Measurements from ENCODE around the gene GPR179.

Gene GPR179

DNA sequence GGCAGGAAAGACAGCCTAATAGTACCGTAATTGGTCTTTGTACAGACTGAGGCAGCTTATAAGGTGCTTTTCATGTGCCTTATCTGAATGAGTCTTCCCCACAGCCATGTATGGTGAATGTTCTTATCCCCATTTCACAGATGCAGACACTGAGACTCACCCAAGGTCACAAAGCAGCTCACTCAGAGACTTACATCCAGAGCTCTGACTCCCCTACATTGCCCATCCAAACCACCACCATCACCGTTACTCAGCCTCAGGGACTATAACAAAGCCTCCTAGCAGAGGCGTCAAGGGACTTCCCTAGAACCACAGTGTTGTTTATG is 627 bp upstream of the GPR179 start:
- DNase-seq (ENCODE audit: extremely low read depth in 1 of 2, low read depth in 1 of 2) = no peak

DNA sequence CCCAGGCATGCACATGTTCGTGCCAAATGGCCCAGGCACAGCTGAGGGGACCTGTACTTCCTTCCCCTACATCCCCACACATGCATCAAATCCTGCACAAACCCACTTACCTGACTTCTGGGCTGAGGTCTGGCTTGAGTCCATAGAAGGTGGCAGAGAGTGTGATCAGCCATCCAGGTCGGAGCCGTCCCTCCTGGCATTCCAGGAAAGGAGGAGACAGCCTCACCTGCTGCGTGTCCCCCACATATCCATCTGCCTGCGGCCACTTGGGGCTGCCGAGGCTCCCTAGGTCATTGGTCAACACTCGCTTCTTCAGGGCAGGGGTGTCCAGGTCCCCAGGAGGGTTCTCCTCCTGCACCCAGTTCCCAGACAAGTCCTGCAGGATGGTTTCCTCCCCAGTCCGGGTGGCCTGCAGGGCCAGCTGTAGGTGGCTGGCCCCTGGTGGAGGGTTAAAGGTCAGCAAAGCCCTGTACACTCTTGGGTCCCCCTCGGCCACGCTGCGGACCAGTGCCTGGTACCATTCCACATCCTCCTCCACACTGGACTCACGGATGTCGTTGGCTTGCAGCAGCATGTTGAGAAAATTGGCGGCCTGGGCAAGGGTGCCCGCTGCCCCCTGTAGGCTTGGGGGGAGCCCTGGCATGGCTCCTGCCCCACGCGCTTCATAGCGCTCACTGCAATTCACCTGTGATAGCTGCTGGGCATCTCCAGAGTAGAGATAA is 709 bp downstream of the GPR179 start:
- DNase-seq (ENCODE audit: extremely low read depth in 1 of 2, low read depth in 1 of 2) = no peak

DNA sequence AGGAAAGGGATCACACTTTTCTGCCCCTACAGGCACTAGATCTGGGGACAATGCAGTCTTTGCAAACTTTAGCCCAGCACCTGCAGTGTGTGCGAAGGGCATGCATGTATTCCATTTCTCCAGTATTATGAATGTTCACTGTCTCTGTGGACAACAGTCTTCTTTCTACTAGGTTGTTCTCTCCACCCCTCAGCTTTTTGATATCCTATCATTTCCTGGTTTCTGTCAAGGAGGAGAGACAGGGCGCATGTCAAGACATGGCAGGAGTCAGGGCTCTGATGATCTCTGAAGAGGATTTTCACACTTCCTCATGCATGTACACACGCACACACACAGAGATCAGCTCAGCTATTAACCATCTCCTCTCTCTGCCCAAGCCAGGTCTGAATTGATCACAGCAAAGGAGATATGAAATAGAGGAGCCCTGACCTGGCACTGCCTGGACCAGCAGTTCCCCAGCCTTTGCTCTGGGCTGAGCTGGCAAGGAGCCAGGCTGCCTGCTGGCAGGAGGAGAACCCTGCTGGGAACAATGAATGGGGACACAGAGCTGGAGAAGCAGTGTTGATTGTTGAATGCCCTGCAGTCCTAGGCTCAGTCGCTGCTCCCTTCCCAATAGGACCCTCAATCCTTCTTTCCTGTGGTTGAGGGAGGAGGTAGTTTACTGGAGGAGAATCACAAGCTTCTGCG is 2.6 kb downstream of the GPR179 start:
- no peak for DNase-seq (ENCODE audit: extremely low read depth in 1 of 2, low read depth in 1 of 2)

DNA sequence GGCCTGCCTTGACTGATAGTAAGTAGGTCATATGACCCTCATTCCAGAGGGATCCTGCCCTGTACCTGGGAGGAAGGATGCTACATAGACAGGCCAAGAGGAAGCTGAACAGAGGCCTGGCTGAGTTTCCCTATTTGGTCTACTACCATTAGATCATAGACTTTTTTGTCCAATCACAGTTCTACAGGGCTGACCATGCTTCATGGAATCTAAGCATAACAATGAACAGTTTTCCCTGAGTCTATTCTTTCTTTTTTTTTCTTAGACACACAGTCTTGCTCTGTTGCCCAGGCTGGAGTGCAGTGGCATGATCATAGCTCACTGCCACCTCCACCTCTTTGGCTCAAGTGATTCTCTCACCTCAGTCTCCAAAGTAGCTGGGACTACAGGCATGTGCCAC is 3.9 kb downstream of the GPR179 start:
- DNase-seq (ENCODE audit: extremely low read depth in 1 of 2, low read depth in 1 of 2) = no peak

DNA sequence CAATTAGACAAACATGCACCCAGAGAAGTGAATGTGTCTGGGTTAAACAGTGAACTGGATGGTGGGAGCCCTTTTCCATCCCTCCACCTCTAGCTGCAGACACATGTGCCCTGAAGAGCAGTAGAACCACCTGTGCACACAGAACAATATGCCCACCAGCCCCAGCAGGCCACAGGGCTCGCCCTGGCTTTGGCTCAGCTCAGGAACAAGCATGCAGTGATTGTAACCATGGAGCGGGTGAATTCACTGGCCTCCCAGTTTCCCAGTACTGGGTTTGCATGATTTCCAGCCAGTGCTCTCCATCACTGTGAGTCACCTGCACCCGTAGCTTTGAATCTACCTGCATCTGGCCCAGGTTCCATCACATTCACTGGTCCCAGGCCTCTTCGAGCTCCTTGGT is 5.2 kb downstream of the GPR179 start:
- DNase-seq (ENCODE audit: extremely low read depth in 1 of 2, low read depth in 1 of 2) = no peak

DNA sequence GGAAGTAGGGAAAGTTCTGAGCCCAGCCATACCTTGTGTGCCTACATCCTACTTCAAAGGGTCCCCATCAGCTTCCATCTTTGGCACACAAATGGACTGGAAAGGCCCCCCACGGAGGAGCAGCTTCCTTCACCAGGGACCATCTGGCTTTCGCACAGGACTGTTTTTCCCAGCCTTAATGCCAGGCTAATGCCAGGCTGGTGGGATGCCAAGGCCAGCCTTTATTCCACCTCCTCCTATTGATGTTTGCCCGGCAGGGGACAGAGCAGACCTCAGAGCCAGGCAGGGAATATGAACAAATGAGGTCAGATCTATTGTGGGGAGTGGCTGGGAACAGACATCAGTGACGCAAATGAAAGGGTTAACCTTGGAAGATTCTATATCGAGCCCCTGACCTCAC is 5.7 kb downstream of the GPR179 start:
- DNase-seq (ENCODE audit: extremely low read depth in 1 of 2, low read depth in 1 of 2) = no peak

DNA sequence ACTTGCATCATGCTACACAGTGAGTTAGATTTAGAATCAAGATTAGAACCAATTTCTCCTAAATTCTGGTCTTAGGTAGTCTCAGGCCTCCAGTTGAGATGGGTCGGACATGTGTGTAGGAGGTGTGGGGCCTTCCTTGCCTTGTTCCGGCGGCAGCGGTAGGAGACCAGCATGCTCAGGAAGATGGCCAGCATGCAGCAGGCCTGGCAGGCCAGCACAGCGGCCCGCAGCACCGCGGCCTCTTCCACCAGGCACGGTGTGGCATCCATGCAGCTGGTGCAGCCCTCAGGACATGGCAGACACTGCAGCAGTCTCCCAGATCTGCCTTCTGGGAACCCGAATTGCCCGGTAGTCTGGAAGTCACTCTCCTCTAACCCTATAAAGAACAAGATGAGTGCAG is 6.9 kb downstream of the GPR179 start:
- DNase-seq (ENCODE audit: extremely low read depth in 1 of 2, low read depth in 1 of 2) = no peak

DNA sequence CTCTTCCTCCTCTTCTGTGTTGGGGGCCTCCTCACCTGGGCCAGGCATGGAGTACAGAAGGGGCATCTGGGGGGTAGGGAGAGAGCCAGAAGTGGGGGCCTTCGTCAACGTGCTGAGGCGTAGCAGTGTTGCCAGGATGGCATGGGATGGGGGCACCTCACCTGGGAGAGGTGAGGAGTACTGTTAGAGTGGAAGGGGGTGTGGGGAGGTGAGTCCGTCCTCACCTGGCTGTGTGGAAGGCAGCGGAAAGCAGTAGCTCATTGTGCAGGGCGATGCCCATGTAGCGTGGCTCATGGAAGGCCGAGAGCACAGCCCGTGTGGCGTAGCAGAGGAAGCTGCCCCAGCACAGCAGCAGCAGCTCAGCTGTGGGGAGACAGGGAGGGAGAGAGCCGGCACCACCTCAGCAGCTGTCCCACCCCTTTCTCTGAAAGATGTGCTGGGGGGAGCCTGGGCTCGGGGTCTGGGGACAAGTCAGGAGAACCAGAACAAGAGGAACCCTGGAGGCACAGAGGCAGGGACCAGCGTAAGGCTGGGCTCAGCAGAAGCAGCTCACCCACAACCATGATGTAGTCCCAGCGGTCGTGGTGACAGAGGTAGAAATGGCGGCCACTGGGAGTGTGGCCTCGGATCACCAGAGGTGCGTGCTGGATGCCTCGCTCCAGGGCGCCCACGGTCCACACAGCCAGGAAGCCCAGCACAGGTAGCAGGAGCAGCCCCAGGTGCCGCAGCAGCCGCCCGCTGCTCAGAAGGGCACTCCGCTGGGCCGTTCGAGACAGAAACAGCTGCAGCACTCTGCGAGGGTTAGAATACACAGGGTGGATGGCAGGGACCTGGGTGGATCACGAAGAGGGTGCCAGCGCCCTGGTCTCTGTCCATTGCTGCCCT is 9.0 kb downstream of the GPR179 start:
- DNase-seq (ENCODE audit: extremely low read depth in 1 of 2, low read depth in 1 of 2) = no peak

DNA sequence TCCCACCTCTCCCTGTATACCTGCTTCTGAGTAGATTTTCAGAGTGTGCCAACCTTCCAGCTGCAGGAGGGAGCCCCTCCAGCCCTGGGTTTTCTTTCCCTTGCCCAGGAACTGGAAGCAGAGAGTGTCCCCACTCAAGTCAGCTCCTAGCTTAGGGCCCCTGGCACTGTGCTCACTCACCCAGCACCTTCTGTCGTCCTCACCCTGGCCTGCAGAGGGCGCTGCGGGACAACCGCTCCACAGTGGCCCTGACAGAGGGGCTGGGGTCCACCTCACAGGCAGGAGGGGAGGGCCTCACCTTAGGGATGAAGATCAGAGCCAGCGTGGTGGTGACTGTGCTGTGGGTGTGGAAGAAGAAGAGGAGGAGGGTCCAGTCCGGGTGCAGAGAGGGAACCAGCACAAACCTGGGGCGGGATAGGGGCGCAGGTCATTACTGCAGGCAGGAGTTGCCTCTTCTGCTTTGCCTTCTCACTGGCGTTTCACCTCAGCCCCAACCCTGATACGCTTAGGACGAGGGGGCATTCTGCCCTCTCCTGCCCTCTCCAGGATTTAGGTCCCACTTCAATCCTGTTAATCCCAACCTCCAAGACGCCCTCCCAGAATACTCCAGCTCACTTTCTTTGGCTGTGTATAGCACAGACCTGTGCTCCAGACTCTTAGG is 10.0 kb downstream of the GPR179 start:
- DNase-seq (ENCODE audit: extremely low read depth in 1 of 2, low read depth in 1 of 2) = peak in 1 of 2 donors; percentile 14

DNA sequence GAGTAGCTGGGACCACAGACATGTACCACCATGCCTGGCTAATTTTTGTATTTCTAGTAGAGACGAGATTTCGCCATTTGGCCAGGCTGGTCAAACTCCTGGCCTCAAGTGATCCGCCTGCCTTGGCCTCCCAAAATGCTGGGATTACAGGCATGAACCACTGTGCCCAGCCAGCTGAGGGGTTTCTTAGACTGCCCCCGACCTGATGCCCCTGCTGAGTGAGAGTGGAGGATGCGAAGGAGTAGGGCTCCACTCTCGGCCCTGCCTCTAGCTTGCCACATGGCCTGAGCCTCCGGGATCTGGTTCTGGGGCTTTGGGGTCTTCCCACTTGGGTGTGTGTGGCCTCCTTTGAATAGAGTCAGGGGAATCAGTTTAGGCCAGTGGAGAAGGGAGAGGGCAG is 11.0 kb downstream of the GPR179 start:
- DNase-seq (ENCODE audit: extremely low read depth in 1 of 2, low read depth in 1 of 2) = no peak

DNA sequence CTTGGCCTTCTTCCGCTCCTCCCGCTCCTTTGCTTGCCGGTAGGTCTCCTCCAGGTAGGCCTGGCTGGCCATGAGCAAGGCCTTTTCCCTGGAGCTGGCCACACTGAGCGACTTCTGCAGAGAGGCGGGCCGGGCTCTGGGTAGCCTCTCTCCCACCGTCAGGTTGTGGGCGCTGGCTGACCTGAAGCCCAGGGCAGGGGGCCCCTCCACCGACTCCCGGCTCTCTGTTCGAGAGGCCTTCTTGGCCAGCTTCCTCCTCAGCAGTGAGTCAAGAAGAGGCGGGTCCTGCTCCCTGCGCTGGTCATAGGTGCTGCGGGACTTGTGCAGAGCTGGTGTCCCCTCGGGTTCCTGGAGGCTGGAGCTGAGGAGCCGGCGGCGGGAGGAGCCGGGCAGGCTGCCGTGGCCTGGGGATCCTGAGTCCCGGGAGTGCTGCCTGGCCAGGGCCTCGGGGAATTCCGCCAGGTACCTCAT is 12.8 kb downstream of the GPR179 start:
- no peak for DNase-seq (ENCODE audit: extremely low read depth in 1 of 2, low read depth in 1 of 2)

DNA sequence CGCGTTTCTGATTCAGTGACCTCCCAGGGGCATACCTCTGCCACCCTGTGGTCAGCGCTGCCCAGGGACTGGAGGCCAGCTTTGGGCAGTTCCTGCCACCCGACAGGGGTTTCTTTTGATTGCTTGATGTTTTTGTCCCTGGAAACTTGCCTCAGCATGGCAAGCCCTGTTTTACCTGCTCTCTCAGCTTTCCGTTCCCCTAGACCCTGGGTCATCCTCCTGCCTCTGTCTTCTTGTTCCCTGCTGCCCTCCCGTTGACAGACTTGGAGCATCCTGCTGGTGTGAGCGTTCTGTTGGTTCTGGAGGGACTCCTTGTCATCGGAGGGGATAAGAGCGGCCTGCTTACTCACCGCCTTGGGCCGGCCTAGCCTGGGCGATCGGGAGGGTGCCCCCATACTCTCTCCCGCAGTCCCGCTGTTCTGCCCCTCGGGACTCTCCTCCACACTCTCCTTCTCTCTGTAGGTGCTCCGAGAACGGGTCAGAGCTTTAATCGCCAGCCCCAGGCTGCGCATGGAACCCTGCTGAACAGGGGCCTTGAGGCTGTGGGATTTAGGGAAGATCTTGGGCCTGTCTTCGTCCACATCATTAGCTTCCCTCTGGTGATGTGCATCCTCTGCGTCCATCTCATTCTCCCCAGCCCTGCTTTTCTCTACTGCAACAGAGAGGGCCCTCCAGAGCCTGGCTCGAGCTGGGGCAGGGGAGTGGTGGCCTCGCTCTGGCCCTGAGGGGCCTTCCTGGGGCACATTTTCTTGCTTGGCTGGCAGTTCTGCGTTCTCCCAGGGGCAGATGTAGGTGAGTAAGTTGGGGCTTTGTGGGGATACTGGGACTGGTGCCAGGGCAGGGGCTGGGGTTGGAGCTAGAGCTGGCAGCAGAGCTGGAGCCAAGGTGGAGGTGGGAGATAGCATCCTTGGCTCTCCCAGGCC is 13.7 kb downstream of the GPR179 start:
- no peak for DNase-seq (ENCODE audit: extremely low read depth in 1 of 2, low read depth in 1 of 2)

DNA sequence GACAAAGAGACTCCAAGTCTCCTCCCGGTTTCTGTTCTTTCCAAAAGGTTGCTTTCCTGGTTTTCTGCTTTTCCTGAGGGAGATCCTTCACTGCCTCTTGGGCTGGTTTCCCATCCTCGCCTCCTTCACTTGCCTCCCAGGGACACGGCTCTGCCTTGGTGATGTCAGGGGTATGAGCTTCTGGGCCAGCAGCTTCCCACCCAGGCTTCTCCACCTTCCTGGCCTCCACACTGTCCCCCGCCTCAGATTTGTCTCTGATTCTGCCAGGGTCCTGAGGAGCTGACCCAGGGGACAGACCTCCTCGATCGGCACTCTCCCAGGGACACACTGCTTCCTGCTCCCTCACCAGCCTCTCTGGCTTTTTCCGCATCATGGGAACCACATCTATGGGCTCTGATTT is 14.5 kb downstream of the GPR179 start:
- no peak for DNase-seq (ENCODE audit: extremely low read depth in 1 of 2, low read depth in 1 of 2)

DNA sequence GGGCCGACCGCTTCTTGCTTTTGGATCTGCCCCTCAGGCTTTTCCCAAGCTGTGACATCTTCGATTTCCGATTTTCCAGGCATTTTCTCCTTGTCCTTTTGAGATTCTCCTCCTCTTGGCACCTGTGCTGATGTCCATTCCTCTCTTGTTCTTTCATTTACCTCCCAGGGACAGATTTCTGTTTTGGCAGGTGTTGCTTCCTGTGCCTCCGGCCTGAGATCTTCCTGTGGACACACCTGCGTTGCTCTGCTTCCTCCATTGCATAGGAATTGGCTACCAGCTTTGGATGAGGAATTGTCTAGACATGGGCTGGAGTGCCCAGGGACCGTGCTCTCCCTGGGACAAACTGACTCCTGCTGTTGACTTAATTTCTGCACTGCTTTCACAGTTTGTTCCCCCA is 15.1 kb downstream of the GPR179 start:
- no peak for DNase-seq (ENCODE audit: extremely low read depth in 1 of 2, low read depth in 1 of 2)

DNA sequence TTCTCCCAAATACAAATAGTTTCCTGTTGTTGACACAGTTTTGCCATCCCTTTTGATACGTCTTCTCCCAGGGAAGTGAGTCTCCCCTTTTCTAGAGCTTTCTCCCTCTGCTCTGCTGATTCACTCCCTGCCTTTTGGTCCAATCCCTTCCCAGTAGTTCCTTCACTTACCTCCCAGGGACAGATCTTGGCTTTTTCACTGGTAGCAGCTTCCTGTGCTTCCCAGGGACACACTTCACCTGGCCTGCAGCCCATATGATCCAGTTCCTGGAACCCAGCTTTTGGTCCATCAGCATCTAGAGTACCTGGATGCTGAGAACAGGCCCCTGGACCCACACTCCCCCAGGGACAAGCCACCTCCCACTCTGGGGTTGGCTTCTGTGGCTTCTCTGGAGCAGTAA is 15.8 kb downstream of the GPR179 start:
- DNase-seq (ENCODE audit: extremely low read depth in 1 of 2, low read depth in 1 of 2) = no peak

DNA sequence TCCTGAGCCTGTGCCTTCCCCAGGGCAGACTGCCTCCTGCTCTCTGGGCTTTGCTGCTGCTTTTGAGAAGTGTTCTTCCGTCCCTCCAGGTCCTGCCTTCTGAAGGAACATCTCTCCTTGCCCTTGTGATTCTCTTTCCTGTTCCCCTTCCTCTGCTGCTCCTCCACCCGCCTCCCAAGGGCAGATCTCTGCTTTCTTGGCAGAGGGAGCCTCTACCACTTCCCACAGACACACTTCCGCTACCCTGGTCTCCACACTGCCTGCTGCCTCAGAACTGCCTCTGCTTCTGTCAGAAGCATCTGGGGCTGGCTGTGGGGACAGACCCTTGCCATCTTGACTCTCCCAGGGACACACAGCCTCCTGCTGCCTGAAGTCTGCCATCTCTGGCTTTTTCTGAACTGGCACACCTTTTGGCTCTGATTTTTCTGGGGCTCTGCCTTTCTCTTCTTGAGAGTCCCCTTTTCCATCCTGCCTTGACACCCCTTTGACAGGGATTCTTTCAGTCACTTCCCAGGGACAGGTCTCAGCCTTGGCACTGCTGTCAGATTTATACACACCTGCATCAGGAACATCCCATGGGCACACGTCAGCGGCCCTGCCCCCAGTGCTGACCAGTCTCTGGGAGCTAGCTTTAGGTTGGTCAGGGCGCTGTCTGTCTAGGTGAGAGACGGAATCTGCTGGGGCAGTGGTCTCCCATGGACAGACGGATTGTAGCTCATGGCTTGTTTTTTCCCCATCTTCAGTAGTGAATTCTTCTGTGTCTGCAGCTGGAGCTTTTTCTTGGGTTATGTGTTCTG is 16.6 kb downstream of the GPR179 start:
- DNase-seq (ENCODE audit: extremely low read depth in 1 of 2, low read depth in 1 of 2) = no peak

DNA sequence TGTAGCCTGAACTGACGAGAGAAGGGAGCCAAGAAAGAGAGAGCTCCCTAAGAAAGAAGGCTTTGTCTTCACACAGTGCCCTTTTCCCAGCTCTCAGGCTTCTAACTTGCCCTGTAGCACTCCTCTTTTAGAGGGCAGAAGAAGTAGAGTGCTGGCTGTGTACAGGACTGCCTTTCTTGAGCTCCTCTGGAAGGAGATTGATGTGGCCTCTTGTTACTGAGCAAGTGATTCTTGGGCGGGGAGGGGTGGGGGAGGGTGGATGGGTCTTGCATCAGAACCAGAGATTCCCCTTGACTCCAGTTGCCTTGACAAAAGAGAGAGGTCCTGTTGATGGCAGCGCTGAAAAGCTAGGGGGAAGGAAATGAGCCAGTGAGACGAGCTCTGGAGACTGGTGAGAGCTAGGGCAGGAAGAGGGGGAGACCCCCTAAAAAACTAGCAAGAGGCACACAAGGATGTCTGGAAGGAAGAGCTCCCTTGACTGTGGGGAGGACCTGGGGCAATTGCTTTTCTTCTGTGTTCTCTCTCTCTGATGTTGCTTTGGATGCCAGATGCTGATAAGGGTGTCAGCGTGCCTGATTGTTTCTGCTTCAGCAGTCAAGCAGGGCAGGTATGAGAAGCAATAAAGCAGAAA is 18.4 kb downstream of the GPR179 start:
- DNase-seq (ENCODE audit: extremely low read depth in 1 of 2, low read depth in 1 of 2) = no peak

DNA sequence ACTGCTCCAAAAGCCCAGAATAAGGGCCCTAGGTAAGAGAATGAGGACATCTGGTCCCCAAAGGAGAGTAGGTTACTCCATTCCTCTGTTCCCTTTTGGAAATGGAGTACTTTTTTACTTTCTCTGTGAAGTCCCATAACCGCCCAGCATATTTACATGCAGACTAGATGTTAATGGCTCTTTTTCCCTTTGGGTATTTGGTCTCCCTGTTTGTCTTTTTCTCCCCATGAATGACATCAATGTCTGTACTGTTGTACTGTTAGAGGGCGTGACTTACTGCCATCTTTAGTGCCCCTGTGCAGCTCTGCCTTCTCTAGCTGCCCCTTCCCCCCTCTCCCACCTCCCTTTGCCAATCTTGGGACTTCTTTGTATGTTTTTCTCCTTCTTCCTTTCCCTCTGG is 19.0 kb downstream of the GPR179 start:
- DNase-seq (ENCODE audit: extremely low read depth in 1 of 2, low read depth in 1 of 2) = no peak

DNA sequence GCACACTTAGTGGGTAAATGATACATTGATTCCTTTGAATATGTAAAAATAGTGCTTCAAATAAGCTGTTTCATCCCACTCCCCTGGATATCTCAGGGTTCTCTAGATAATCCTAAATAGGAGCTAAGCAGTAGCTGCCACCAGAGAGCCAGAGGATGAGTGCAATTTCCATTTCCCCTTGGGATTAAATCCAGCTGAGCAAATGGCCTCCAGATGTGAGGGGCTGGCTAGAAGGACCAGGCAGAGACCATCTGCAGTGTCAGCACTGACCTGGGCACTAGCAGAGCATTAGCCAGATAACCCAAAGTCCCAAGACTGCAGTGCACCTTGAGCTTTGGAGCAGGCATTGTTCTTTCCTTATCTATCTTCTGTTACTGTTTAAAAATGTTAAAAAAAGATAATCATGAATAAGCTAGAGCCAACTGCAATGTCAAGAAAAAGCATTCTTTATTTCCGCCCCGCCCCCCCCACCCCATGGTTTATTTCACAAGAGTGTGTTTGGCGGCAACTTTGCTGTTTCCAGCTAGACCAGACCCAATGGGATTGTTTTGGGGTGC is 19.5 kb downstream of the GPR179 start:
- no peak for DNase-seq (ENCODE audit: extremely low read depth in 1 of 2, low read depth in 1 of 2)
